Uterus (tissue), 2 donors: Measurements from ENCODE around the gene GIT2.

Source experiments
- POLR2A ChIP-seq, 2 donors: fragments of 450-650 bp; IDR thresholded peaks; one replicate each; pipeline ENCODE4 v1.6.1; 2016; ENCODE audit warnings: antibody characterized with exemption in 2 of 2, mild to moderate bottlenecking in 1 of 2, moderate library complexity in 1 of 2
- TF ChIP-seq, protein P1 (sequence below), 4 experiments: fragments of 200-600 bp in 2 of 4; fragments of 450-650 bp in 2 of 4; sonication (generic) in 2 of 4; IDR thresholded peaks; one replicate each; pipeline ENCODE4 v1.5.1; 2016 to 2019; ENCODE audit warnings: antibody characterized with exemption in 4 of 4, mild to moderate bottlenecking in 2 of 4, moderate library complexity in 1 of 4

DNA sequence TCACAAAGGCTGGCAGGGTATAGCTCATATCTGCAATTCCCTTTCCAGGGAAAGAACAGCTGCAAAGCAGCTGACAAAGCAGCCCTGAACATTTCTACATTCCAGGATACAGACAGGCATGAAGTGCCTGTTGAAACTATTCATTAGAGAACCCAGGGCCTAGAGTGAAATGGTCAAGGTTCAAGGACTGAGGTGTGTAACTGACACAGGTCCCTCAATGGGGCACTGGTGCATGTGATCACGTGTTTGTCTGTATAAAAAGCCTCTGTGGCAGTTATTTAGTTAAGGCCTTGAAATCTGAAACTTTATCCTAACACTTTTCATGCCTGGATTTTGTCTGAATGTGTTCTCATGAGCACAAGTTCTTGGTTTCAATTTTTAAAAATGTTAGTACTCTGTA is 47.1 kb downstream of the GIT2 start:
- TF ChIP-seq, protein P1, sequence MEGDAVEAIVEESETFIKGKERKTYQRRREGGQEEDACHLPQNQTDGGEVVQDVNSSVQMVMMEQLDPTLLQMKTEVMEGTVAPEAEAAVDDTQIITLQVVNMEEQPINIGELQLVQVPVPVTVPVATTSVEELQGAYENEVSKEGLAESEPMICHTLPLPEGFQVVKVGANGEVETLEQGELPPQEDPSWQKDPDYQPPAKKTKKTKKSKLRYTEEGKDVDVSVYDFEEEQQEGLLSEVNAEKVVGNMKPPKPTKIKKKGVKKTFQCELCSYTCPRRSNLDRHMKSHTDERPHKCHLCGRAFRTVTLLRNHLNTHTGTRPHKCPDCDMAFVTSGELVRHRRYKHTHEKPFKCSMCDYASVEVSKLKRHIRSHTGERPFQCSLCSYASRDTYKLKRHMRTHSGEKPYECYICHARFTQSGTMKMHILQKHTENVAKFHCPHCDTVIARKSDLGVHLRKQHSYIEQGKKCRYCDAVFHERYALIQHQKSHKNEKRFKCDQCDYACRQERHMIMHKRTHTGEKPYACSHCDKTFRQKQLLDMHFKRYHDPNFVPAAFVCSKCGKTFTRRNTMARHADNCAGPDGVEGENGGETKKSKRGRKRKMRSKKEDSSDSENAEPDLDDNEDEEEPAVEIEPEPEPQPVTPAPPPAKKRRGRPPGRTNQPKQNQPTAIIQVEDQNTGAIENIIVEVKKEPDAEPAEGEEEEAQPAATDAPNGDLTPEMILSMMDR (IDR thresholded peaks at IDR 0.05) = no peak
- TF ChIP-seq POLR2A (IDR thresholded peaks at IDR 0.05) = no peak
